DMS 273 (cell line): ENCODE results near the gene CRYBB3.
"Not testable (repeated sequence)": the region's sequence is repeated elsewhere in the genome, so short reads cannot be mapped to it uniquely, and the experiment has no call there.

Experiments used
- DNase-seq: peaks from one replicate; lab custom pipeline; 2025; ENCODE audit not compliant: unreplicated experiment; lab: John Stamatoyannopoulos, UW

CRYBB3 gene

GRCh38 chr22:25204547-25204946, 4.9 kb downstream of the CRYBB3 start:
- DNase-seq = not testable (repeated sequence)

GRCh38 chr22:25205847-25206246, 6.2 kb downstream of the CRYBB3 start:
- no peak for DNase-seq

GRCh38 chr22:25206998-25207397, 7.3 kb downstream of the CRYBB3 start:
- DNase-seq = no peak

- DNase-seq = no peak
Observed at GRCh38 chr22:25207553-25208157, 8.0 kb downstream of the CRYBB3 start.

GRCh38 chr22:25208328-25208727, 8.7 kb downstream of the CRYBB3 start:
- no peak for DNase-seq

- no peak for DNase-seq
Observed at GRCh38 chr22:25208743-25209505, 9.3 kb downstream of the CRYBB3 start.

GRCh38 chr22:25210793-25211192, 11.1 kb downstream of the CRYBB3 start:
- no peak for DNase-seq

- peak; percentile 13 for DNase-seq
Observed at GRCh38 chr22:25212337-25212736, 12.7 kb downstream of the CRYBB3 start.

GRCh38 chr22:25213221-25213620, 13.6 kb downstream of the CRYBB3 start:
- no peak for DNase-seq

- no peak for DNase-seq
Observed at GRCh38 chr22:25216230-25216629, 16.6 kb downstream of the CRYBB3 start.

- DNase-seq = no peak
Observed at GRCh38 chr22:25219211-25219689, 19.6 kb downstream of the CRYBB3 start, which contains the start of gene CRYBB2. CRYBB2 (plus strand) TSS chr22:25219639; CDS start chr22:25221430, 1,791 bp downstream.

GRCh38 chr22:25219948-25220442, 20.3 kb downstream of the CRYBB3 start:
- DNase-seq = no peak

GRCh38 chr22:25221790-25222189, 22.1 kb downstream of the CRYBB3 start:
- no peak for DNase-seq

GRCh38 chr22:25223269-25223850, 23.7 kb downstream of the CRYBB3 start:
- DNase-seq = no peak

- no peak for DNase-seq
Observed at GRCh38 chr22:25228822-25229221, 29.2 kb downstream of the CRYBB3 start.

- not testable (repeated sequence) for DNase-seq
Observed at GRCh38 chr22:25230760-25231159, 31.1 kb downstream of the CRYBB3 start.

GRCh38 chr22:25232301-25232700, 32.6 kb downstream of the CRYBB3 start:
- DNase-seq = no peak

GRCh38 chr22:25233706-25234105, 34.0 kb downstream of the CRYBB3 start:
- not testable (repeated sequence) for DNase-seq

- DNase-seq = peak; percentile 89
Observed at GRCh38 chr22:25235547-25236290, 36.1 kb downstream of the CRYBB3 start.

- no peak for DNase-seq
Observed at GRCh38 chr22:25236417-25236816, 36.8 kb downstream of the CRYBB3 start.

- no peak for DNase-seq
Observed at GRCh38 chr22:25237503-25237902, 37.8 kb downstream of the CRYBB3 start.
